Measurements from ENCODE around the gene P3H1. TPM values are rescaled to one million over a fixed set of nuclear protein-coding genes. Genes with fewer than 3 reads are reported as not detected.

P3H1 gene
- total RNA-seq, 6 donors from 2014 or later = 21.0 to 58.7 (median 35.3) TPM

- ATAC-seq (ENCODE audit: low FRiP score in 2 of 2) (no peak), DNase-seq (no peak)
- 91 to 93% methylated on average over 4 of the region's 4 CpGs for WGBS, 2 donors
- Histone ChIP-seq H3K4me1 (peaks cover 0 to 5% (median 3%) of the 10 kb centered on the region in 4 donors), H3K4me3 (no peak overlapping the region), H3K9me3 (no peaks in the 10 kb centered on the region), H3K27me3 (no peaks in the 10 kb centered on the region), H3K27ac (no peak overlapping the region), H3K36me3 (peaks cover 32 to 95% (median 66%) of the 10 kb centered on the region in 4 donors)
- no peak for TF ChIP-seq POLR2AphosphoS5 (IDR thresholded peaks at IDR 0.05)
- no peak for TF ChIP-seq CTCF (IDR thresholded peaks at IDR 0.05)
- no peak for TF ChIP-seq POLR2A (IDR thresholded peaks at IDR 0.05)
- no peak for TF ChIP-seq EP300 (IDR thresholded peaks at IDR 0.05)
Observed at GRCh38 chr1:42698081-42698813, 68.6 kb downstream of the P3H1 start.

Other genes starting within 250 kb of the P3H1 start
- 10 to 100 TPM; 18.2 to 50.3 (median 29.1) TPM for gene PPIH, start 108.6 kb downstream of the P3H1 start, total RNA-seq
- 100 to 1,000 TPM; 309 to 564 (median 516) TPM for gene YBX1, start 84.6 kb downstream of the P3H1 start, total RNA-seq
- not detected for gene CLDN19, start 26.8 kb downstream of the P3H1 start, total RNA-seq
- gene C1orf50, start 221 bp upstream of the P3H1 start, total RNA-seq = 1 to 10 TPM in 5 of 6 donors, under 1 TPM in 1; 0.55 to 7.4 (median 2.5) TPM
- gene TMEM269, start 18.0 kb upstream of the P3H1 start, total RNA-seq = 1 to 10 TPM in 1 of 6 donors, under 1 TPM in 3, not detected in 2; 0.07 to 2.1 (median 0.14) TPM
- gene ERMAP, start 50.1 kb upstream of the P3H1 start, total RNA-seq = 10 to 100 TPM; 11.6 to 41.9 (median 14.9) TPM
- 10 to 100 TPM in 5 of 6 donors, 1 to 10 TPM in 1; 5.9 to 32.5 (median 15.4) TPM for gene SVBP, start 50.4 kb upstream of the P3H1 start, total RNA-seq
- gene ZNF691, start 79.6 kb upstream of the P3H1 start, total RNA-seq = 10 to 100 TPM in 2 of 6 donors, 1 to 10 TPM in 4; 7.0 to 17.8 (median 9.4) TPM
- 10 to 100 TPM in 3 of 6 donors, 1 to 10 TPM in 3; 6.3 to 24.3 (median 10.5) TPM for gene SLC2A1, start 191.8 kb upstream of the P3H1 start, total RNA-seq

Measured in upper lobe of left lung (tissue), 6 donors.